Uterus (tissue), 4 donors: ENCODE results near the gene PRR11. TPM values are rescaled to one million over a fixed set of nuclear protein-coding genes. Genes with fewer than 3 reads are reported as not detected.

ENCODE experiments used
- DNase-seq, 2 donors: peaks; one replicate each; pipeline ENCODE4 v3.0.0-alpha.2; 2019 to 2020
- H3K27ac ChIP-seq, 2 donors: fragments of 200-600 bp; sonication (generic); 1 replicate in 1 of 2; 2 replicates in 1 of 2; pipeline ENCODE4 v1.5.1; 2016 to 2018
- H3K27me3 ChIP-seq, 2 donors: fragments of 200-600 bp; sonication (generic); one replicate each; pipeline ENCODE4 v1.5.1; 2018 to 2019; ENCODE audit warnings: control low read depth in 1 of 2
- H3K36me3 ChIP-seq, 2 donors: fragments of 200-600 bp; sonication (generic); one replicate each; pipeline ENCODE4 v1.5.1; 2019; ENCODE audit warnings: control low read depth in 1 of 2
- H3K4me1 ChIP-seq, 2 donors: fragments of 200-600 bp; sonication (generic); one replicate each; pipeline ENCODE4 v1.5.1; 2018 to 2019; ENCODE audit warnings: control low read depth in 1 of 2
- H3K4me3 ChIP-seq, 2 donors: fragments of 200-600 bp; sonication (generic); 1 replicate in 1 of 2; 2 replicates in 1 of 2; pipeline ENCODE4 v1.5.1; 2018 to 2019; ENCODE audit warnings: mild to moderate bottlenecking in 1 of 2
- H3K9me3 ChIP-seq, 2 donors: fragments of 200-600 bp; sonication (generic); one replicate each; pipeline ENCODE4 v1.5.1; 2019; ENCODE audit warnings: control low read depth in 1 of 2
- POLR2A ChIP-seq, 2 donors: fragments of 450-650 bp; IDR thresholded peaks; one replicate each; pipeline ENCODE4 v1.6.1; 2016; ENCODE audit warnings: antibody characterized with exemption in 2 of 2, mild to moderate bottlenecking in 1 of 2, moderate library complexity in 1 of 2
- intact Hi-C: fragments of 100-400 bp; cut with DNase I; formaldehyde crosslinking; loops from one replicate; pipeline ENCODE4 v1.15.1; 2023; ENCODE audit warnings: low total_unique reads
- total RNA-seq, 4 donors: library from RNA; depleted of rRNA in 3 of 4; stranded (reverse); fragments of >200 nt in 3 of 4; gene quantifications; one replicate each; pipeline versions ENCODE4 v1.1.0 to v1.2.4, GENCODE V29; 2014 to 2023
- TF ChIP-seq, protein P1 (sequence below), 4 experiments: fragments of 200-600 bp in 2 of 4; fragments of 450-650 bp in 2 of 4; sonication (generic) in 2 of 4; IDR thresholded peaks; one replicate each; pipeline ENCODE4 v1.5.1; 2016 to 2019; ENCODE audit warnings: antibody characterized with exemption in 4 of 4, mild to moderate bottlenecking in 2 of 4, moderate library complexity in 1 of 4
- donor health status: DM: yes; HTN: yes; CAD: no.

Gene PRR11
- total RNA-seq, 4 donors from 2014 or later: 0.26 to 5.5 (median 1.6) TPM; not detected in 1

DNA sequence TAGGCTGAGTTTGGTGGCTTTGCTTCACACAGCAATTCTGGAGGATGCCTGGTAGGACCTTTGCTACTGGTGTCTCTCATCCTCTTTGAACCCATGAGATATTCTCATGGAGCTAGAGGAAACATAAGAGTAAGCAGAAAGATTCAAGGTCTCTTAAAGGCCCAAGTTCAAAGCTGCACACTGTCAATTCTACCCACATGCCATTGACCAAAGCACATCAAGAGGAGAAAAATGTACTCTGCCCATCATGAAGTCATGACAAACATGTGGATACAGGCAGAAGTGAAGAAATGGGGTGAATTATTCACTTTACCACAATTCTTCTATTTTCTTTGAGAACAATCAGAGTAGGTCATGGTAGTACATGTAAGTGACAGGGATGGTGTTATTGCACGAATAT lies 13.7 kb upstream of the PRR11 start:
- Histone ChIP-seq H3K36me3 (no peaks in the 10 kb centered on the region), H3K4me3 (no peak overlapping the region), H3K27ac (no peak overlapping the region), H3K9me3 (no peaks in the 10 kb centered on the region), H3K4me1 (no peaks in the 10 kb centered on the region), H3K27me3 (no peaks in the 10 kb centered on the region)
- TF ChIP-seq, protein P1, sequence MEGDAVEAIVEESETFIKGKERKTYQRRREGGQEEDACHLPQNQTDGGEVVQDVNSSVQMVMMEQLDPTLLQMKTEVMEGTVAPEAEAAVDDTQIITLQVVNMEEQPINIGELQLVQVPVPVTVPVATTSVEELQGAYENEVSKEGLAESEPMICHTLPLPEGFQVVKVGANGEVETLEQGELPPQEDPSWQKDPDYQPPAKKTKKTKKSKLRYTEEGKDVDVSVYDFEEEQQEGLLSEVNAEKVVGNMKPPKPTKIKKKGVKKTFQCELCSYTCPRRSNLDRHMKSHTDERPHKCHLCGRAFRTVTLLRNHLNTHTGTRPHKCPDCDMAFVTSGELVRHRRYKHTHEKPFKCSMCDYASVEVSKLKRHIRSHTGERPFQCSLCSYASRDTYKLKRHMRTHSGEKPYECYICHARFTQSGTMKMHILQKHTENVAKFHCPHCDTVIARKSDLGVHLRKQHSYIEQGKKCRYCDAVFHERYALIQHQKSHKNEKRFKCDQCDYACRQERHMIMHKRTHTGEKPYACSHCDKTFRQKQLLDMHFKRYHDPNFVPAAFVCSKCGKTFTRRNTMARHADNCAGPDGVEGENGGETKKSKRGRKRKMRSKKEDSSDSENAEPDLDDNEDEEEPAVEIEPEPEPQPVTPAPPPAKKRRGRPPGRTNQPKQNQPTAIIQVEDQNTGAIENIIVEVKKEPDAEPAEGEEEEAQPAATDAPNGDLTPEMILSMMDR (IDR thresholded peaks at IDR 0.05): no peak
- no peak for TF ChIP-seq POLR2A (IDR thresholded peaks at IDR 0.05)
- intact Hi-C loops: no loop called here
- DNase-seq: no peak

DNA sequence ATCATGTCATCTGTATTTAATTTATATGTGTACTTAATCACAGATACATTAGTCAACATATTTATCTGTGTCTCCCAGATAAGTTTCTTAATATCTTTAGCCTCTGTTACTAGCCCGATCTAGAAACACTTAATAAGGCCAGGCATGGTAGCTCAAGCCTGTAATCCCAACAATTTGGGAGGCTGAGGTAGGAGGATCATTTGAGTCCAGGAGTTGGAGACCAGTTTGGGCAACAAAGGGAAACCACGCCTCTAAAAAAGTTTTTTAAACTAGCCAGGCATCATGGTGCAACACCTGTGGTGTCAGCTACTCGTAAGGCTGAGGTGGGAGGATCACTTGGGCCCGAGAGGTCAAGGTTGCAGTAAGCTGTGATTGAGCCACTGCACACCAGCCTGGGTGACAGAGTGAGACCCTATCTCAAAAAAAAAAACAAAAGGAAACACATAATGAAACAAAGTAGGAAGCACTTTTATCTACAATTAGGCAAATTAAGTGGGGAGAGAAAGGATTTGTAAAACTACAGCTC lies 9.9 kb upstream of the PRR11 start:
- Histone ChIP-seq H3K4me1 (no peaks in the 10 kb centered on the region), H3K27ac (no peak overlapping the region), H3K27me3 (no peaks in the 10 kb centered on the region), H3K4me3 (no peak overlapping the region), H3K36me3 (no peaks in the 10 kb centered on the region), H3K9me3 (no peaks in the 10 kb centered on the region)
- no peak for DNase-seq
- TF ChIP-seq POLR2A (IDR thresholded peaks at IDR 0.05): no peak
- TF ChIP-seq, protein P1 (IDR thresholded peaks at IDR 0.05): no peak
- intact Hi-C loops: no loop called here

DNA sequence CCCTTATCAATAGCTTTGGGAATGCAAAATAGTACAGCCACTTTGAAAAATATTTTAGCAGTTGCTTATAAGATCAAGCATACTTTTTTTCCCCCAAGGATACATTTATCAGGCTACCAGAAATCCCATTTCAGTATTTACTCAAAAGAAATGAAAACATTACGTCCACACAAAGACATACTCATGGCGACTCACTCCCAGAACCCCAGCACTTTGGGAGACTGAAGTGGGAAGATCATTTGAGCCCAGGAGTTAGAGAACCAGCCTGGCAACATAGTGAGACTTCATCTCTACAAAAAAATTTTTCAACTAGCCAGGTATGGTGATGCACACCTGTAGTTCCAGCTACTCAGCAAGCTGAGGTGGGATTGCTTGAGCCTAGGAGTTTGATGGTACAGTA lies 6.5 kb upstream of the PRR11 start:
- intact Hi-C loops: no loop called here
- Histone ChIP-seq H3K9me3 (no peaks in the 10 kb centered on the region), H3K4me1 (no peaks in the 10 kb centered on the region), H3K27me3 (no peaks in the 10 kb centered on the region), H3K36me3 (no peaks in the 10 kb centered on the region), H3K4me3 (no peak overlapping the region), H3K27ac (no peak overlapping the region)
- DNase-seq: no peak
- TF ChIP-seq, protein P1 (IDR thresholded peaks at IDR 0.05): no peak
- TF ChIP-seq POLR2A (IDR thresholded peaks at IDR 0.05): no peak

DNA sequence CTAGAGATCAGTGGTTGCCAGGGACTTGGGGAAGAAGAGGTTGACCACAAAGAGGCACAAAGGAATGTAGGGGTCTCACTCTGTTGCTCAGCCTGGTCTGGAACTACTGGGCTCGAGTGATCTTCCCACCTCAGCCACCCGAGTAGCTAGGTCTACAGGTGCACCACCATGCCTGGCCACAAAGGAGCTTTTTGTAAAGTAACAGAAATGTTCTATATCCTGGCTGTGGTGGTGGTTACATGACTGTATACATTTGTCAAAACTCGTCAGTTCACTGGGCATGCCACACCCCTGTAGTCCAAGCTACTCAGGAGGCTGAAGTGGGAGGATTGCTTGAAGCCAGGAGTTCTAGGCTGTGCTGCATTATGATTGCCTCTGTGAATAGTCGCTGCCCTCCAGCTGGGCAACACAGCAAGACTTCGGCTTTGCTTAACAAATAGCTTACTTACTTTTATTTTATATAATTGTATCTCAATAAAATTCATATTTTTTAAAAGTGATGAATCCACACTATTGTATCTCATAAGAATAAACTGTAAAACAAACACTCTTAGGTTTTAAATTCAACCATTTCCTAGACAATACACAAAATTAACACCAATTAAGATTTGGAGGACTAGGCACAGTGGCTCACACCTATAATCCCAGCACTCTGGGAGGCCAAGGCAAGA lies 5.6 kb upstream of the PRR11 start:
- DNase-seq: no peak
- H3K4me3 ChIP-seq: no peak overlapping the region
- H3K27me3 ChIP-seq: no peaks in the 10 kb centered on the region
- H3K27ac ChIP-seq: no peak overlapping the region
- H3K36me3 ChIP-seq: no peaks in the 10 kb centered on the region
- intact Hi-C loops: no loop called here
- no peaks in the 10 kb centered on the region for H3K4me1 ChIP-seq
- TF ChIP-seq POLR2A (IDR thresholded peaks at IDR 0.05): no peak
- TF ChIP-seq, protein P1 (IDR thresholded peaks at IDR 0.05): no peak
- H3K9me3 ChIP-seq: no peaks in the 10 kb centered on the region

DNA sequence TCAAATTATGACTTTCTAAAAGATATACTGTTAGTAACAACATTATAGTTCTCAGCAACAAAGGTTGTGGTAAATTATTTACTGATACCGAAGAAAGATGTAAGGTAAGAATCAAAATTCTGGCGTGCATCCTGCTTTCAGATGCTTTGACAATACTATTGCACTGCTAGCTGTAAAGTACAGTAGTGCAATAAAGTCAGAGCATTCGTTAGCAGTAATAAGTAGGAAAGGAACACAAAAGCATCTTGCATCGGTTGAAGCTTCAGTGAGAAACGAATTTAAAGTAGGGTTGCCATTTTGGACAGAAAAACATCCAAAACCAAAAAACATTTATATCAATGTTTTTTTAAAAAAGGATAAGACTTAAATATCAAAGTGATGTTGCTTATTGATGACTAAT lies 4.5 kb upstream of the PRR11 start:
- H3K27ac ChIP-seq: no peak overlapping the region
- no peak for DNase-seq
- no peak overlapping the region for H3K4me3 ChIP-seq
- H3K4me1 ChIP-seq: no peaks in the 10 kb centered on the region
- intact Hi-C loops: no loop called here
- no peaks in the 10 kb centered on the region for H3K27me3 ChIP-seq
- H3K9me3 ChIP-seq: no peaks in the 10 kb centered on the region
- no peaks in the 10 kb centered on the region for H3K36me3 ChIP-seq
- TF ChIP-seq, protein P1 (IDR thresholded peaks at IDR 0.05): no peak
- no peak for TF ChIP-seq POLR2A (IDR thresholded peaks at IDR 0.05)
